ENCODE results near the gene KRTAP5-8.

DNA sequence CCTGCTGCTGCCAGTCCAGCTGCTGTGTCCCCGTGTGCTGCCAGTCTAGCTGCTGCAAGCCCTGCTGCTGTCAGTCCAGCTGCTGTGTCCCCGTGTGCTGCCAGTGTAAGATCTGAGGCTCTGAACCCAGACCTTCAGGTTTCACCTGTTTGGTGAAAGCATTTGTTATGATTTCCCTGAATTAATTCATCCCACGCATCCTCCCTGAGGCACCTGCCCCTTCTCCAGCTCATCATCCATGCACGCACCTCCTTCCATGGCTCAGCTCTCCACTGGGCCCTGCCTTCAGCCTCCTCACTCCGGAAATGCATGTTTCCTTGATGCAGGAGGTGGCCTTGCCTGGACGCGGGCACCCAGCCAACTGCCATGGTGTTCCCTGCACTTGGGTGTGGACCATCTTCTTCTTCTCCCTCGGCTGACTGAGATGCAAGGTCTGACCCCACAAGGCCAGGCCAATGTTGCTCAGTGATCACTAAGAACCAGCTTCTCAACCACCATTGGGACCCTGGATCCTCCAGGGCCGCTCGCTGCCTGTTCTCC is 28.3 kb downstream of the KRTAP5-8 start:
- TF ChIP-seq, protein P1, sequence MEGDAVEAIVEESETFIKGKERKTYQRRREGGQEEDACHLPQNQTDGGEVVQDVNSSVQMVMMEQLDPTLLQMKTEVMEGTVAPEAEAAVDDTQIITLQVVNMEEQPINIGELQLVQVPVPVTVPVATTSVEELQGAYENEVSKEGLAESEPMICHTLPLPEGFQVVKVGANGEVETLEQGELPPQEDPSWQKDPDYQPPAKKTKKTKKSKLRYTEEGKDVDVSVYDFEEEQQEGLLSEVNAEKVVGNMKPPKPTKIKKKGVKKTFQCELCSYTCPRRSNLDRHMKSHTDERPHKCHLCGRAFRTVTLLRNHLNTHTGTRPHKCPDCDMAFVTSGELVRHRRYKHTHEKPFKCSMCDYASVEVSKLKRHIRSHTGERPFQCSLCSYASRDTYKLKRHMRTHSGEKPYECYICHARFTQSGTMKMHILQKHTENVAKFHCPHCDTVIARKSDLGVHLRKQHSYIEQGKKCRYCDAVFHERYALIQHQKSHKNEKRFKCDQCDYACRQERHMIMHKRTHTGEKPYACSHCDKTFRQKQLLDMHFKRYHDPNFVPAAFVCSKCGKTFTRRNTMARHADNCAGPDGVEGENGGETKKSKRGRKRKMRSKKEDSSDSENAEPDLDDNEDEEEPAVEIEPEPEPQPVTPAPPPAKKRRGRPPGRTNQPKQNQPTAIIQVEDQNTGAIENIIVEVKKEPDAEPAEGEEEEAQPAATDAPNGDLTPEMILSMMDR (IDR thresholded peaks at IDR 0.05 in 2 of 3, conservative IDR thresholded peaks at IDR 0.05 in 1 of 3; ENCODE audit: borderline replicate concordance in 1 of 3, insufficient read depth in 1 of 3, low read depth in 2 of 3, low read length in 2 of 3): no peak
- TF ChIP-seq TCF7L2 (IDR thresholded peaks at IDR 0.05; ENCODE audit: borderline replicate concordance, extremely low read depth, insufficient read depth, insufficient read length) (no peak), YY1 (IDR thresholded peaks at IDR 0.05; ENCODE audit: extremely low read depth, insufficient replicate concordance, low read depth, low read length) (no peak), POLR2A (IDR thresholded peaks at IDR 0.05; ENCODE audit: borderline replicate concordance, extremely low read depth, insufficient read depth, insufficient read length) (no peak), POLR2AphosphoS5 (IDR thresholded peaks at IDR 0.05; ENCODE audit: low read depth, low read length) (no peak), CBX3 (IDR thresholded peaks at IDR 0.05; ENCODE audit: low read depth) (no peak), EZH2 (IDR thresholded peaks at IDR 0.05) (no peak), JUND (IDR thresholded peaks at IDR 0.05) (no peak), EZH2phosphoT487 (IDR thresholded peaks at IDR 0.05; ENCODE audit: borderline replicate concordance) (no peak), SIN3A (IDR thresholded peaks at IDR 0.05; ENCODE audit: low read depth) (no peak)
- TF ChIP-seq, protein P2, sequence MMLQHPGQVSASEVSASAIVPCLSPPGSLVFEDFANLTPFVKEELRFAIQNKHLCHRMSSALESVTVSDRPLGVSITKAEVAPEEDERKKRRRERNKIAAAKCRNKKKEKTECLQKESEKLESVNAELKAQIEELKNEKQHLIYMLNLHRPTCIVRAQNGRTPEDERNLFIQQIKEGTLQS (IDR thresholded peaks at IDR 0.05): no peak
- TF ChIP-seq, protein P3, sequence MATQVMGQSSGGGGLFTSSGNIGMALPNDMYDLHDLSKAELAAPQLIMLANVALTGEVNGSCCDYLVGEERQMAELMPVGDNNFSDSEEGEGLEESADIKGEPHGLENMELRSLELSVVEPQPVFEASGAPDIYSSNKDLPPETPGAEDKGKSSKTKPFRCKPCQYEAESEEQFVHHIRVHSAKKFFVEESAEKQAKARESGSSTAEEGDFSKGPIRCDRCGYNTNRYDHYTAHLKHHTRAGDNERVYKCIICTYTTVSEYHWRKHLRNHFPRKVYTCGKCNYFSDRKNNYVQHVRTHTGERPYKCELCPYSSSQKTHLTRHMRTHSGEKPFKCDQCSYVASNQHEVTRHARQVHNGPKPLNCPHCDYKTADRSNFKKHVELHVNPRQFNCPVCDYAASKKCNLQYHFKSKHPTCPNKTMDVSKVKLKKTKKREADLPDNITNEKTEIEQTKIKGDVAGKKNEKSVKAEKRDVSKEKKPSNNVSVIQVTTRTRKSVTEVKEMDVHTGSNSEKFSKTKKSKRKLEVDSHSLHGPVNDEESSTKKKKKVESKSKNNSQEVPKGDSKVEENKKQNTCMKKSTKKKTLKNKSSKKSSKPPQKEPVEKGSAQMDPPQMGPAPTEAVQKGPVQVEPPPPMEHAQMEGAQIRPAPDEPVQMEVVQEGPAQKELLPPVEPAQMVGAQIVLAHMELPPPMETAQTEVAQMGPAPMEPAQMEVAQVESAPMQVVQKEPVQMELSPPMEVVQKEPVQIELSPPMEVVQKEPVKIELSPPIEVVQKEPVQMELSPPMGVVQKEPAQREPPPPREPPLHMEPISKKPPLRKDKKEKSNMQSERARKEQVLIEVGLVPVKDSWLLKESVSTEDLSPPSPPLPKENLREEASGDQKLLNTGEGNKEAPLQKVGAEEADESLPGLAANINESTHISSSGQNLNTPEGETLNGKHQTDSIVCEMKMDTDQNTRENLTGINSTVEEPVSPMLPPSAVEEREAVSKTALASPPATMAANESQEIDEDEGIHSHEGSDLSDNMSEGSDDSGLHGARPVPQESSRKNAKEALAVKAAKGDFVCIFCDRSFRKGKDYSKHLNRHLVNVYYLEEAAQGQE (IDR thresholded peaks at IDR 0.05; ENCODE audit: low read depth): no peak

Measured in HCT116 (cell line).